Measurements from ENCODE around the gene UBE2S. TPM values are rescaled to one million over a fixed set of nuclear protein-coding genes. Genes with fewer than 3 reads are reported as not detected.
A peak's percentile ranks its signal among the peaks of the same experiment; 100 is the strongest.

Gene UBE2S
- total and polyA plus RNA-seq, 2 of the 8 experiments (the other 6 are each of a cell fraction or from before 2014, with no cell fraction given), result 398 to 530 TPM

GRCh38 chr19:55383279-55384130 is 24.1 kb downstream of the UBE2S start (continued):
- TF ChIP-seq, protein P1, sequence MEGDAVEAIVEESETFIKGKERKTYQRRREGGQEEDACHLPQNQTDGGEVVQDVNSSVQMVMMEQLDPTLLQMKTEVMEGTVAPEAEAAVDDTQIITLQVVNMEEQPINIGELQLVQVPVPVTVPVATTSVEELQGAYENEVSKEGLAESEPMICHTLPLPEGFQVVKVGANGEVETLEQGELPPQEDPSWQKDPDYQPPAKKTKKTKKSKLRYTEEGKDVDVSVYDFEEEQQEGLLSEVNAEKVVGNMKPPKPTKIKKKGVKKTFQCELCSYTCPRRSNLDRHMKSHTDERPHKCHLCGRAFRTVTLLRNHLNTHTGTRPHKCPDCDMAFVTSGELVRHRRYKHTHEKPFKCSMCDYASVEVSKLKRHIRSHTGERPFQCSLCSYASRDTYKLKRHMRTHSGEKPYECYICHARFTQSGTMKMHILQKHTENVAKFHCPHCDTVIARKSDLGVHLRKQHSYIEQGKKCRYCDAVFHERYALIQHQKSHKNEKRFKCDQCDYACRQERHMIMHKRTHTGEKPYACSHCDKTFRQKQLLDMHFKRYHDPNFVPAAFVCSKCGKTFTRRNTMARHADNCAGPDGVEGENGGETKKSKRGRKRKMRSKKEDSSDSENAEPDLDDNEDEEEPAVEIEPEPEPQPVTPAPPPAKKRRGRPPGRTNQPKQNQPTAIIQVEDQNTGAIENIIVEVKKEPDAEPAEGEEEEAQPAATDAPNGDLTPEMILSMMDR (IDR thresholded peaks at IDR 0.05; ENCODE audit: control extremely low read depth in 1 of 3, insufficient read depth in 1 of 3, low read depth in 1 of 3, low read length in 3 of 3), result peak in 1 of 3 experiments; percentile 18; a peak in 1 of 4 replicates
- no peak for TF ChIP-seq ATF2 (IDR thresholded peaks at IDR 0.05; ENCODE audit: low read length)
- TF ChIP-seq, protein P2, sequence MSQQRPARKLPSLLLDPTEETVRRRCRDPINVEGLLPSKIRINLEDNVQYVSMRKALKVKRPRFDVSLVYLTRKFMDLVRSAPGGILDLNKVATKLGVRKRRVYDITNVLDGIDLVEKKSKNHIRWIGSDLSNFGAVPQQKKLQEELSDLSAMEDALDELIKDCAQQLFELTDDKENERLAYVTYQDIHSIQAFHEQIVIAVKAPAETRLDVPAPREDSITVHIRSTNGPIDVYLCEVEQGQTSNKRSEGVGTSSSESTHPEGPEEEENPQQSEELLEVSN (IDR thresholded peaks at IDR 0.05), result 0 out of 2 replicates have a peak, but pooled peaks have one; percentile 21
- TF ChIP-seq TAF1 (IDR thresholded peaks at IDR 0.05; ENCODE audit: low read depth, low read length), result 0 out of 2 replicates have a peak, but pooled peaks have one; percentile 5
- peak; percentile 16 for TF ChIP-seq KDM4A (IDR thresholded peaks at IDR 0.05; ENCODE audit: low read depth, low read length, severe bottlenecking)

All from H1 (cell line).